ENCODE results near the gene TNFRSF12A.
"Not testable (repeated sequence)": the region's sequence is repeated elsewhere in the genome, so short reads cannot be mapped to it uniquely, and the experiment has no call there.

TNFRSF12A gene

GRCh38 chr16:3051494-3051893, 31.3 kb downstream of the TNFRSF12A start:
- no peak for DNase-seq

GRCh38 chr16:3052571-3053329, 32.6 kb downstream of the TNFRSF12A start:
- DNase-seq = not testable (repeated sequence)

- DNase-seq = not testable (repeated sequence)
These were observed 33.2 kb downstream of the TNFRSF12A start for GRCh38 chr16:3053330-3053710.

GRCh38 chr16:3054965-3055733, 35.0 kb downstream of the TNFRSF12A start:
- DNase-seq = no peak

GRCh38 chr16:3055734-3056115, 35.6 kb downstream of the TNFRSF12A start:
- not testable (repeated sequence) for DNase-seq

- DNase-seq = no peak
These were observed 36.4 kb downstream of the TNFRSF12A start for GRCh38 chr16:3056336-3057180.

- no peak for DNase-seq
These were observed 37.3 kb downstream of the TNFRSF12A start for GRCh38 chr16:3057181-3058138.

GRCh38 chr16:3058139-3059030, 38.2 kb downstream of the TNFRSF12A start:
- DNase-seq = peak; percentile 46

GRCh38 chr16:3059041-3059722, 39.0 kb downstream of the TNFRSF12A start:
- peak; percentile 86 for DNase-seq

GRCh38 chr16:3059723-3060242, 39.6 kb downstream of the TNFRSF12A start:
- DNase-seq = no peak

- no peak for DNase-seq
These were observed 40.4 kb downstream of the TNFRSF12A start for GRCh38 chr16:3060339-3061127.

- DNase-seq = no peak
These were observed 42.4 kb downstream of the TNFRSF12A start for GRCh38 chr16:3062553-3062952.

- no peak for DNase-seq
These were observed 43.6 kb downstream of the TNFRSF12A start for GRCh38 chr16:3063625-3064386.

- DNase-seq = peak; percentile 63
These were observed 45.0 kb downstream of the TNFRSF12A start, which contains the start of gene IL32 for GRCh38 chr16:3065069-3065741. TSS of gene IL32 (plus strand) at chr16:3065640. CDS start at chr16:3065812, 172 bp downstream.

- DNase-seq = peak; percentile 33
These were observed 45.7 kb downstream of the TNFRSF12A start for GRCh38 chr16:3065742-3066439.

- DNase-seq = no peak
These were observed 46.2 kb downstream of the TNFRSF12A start for GRCh38 chr16:3066440-3066748.

- no peak for DNase-seq
These were observed 48.3 kb downstream of the TNFRSF12A start for GRCh38 chr16:3068487-3068886.

All from stimulated activated CD4-positive, alpha-beta T cell treated with anti-CD3 and anti-CD28 coated beads, Interleukin-12 subunit alpha, Interleukin-12 subunit beta, amount 100 ng/mL, for 4 hours (primary cell).